ENCODE measurements around the gene ERBB2. TPM values are rescaled to one million over a fixed set of nuclear protein-coding genes. Genes with fewer than 3 reads are reported as not detected.

The ERBB2 gene
- total and polyA plus RNA-seq, 2 of the 4 experiments (the other 2 are of a cell fraction): 28.7 to 33.3 TPM

- ChIA-PET POLR2A (ENCODE audit: unreplicated experiment) (no interaction called here), CTCF (no interaction called here)
- H3K18ac ChIP-seq (ENCODE audit: low read depth, low read length): no peak overlapping the region
- no peaks in the 10 kb centered on the region for H4K20me1 ChIP-seq (ENCODE audit: insufficient read depth, low read length)
- no peak for DNase-seq
- intact Hi-C loops (cut with micrococcal nuclease) (no loop called here), dilution Hi-C loops (cut with HindIII; ENCODE audit: low sequenced_read_pairs, unreplicated experiment) (no loop called here), in situ Hi-C loops (cut with MboI; ENCODE audit: low sequenced_read_pairs) (no loop called here)
- no peak overlapping the region for H4K8ac ChIP-seq (ENCODE audit: low read depth in 2 of 2, low read length in 2 of 2)
- H3K4ac ChIP-seq (ENCODE audit: low read depth, low read length): no peak overlapping the region
- H2AK9ac ChIP-seq (replicated peaks; ENCODE audit: low read depth, low read length, poor library complexity): no peak overlapping the region
- no peak overlapping the region for H4K91ac ChIP-seq (ENCODE audit: insufficient read depth, low read depth, low read length)
- no peak overlapping the region for H2BK5ac ChIP-seq (ENCODE audit: low read depth, low read length, poor library complexity, severe bottlenecking)
- H3K9me3 ChIP-seq (ENCODE audit: control insufficient read depth, insufficient read depth, low read length): no peaks in the 10 kb centered on the region
- no peak for TF ChIP-seq SMC3 (IDR thresholded peaks at IDR 0.05; ENCODE audit: low read depth, low read length)
- TF ChIP-seq RFX5 (IDR thresholded peaks at IDR 0.05; ENCODE audit: low read depth, low read length): no peak
- no peak for TF ChIP-seq BHLHE40 (IDR thresholded peaks at IDR 0.05; ENCODE audit: low read depth, low read length)
- no peak for TF ChIP-seq CTCF (conservative IDR thresholded peaks at IDR 0.05; ENCODE audit: low read depth, low read length)
- no peak for TF ChIP-seq POLR2A (IDR thresholded peaks at IDR 0.05; ENCODE audit: low read depth, low read length)
- TF ChIP-seq USF2 (IDR thresholded peaks at IDR 0.05; ENCODE audit: low read depth, low read length): no peak
- TF ChIP-seq RCOR1 (IDR thresholded peaks at IDR 0.05; ENCODE audit: insufficient replicate concordance, low read length): no peak
- no peak for TF ChIP-seq FOS (IDR thresholded peaks at IDR 0.05; ENCODE audit: low read depth, low read length)
- no peak for TF ChIP-seq RAD21 (IDR thresholded peaks at IDR 0.05; ENCODE audit: low read length)
- no peak for TF ChIP-seq ELK1 (IDR thresholded peaks at IDR 0.05; ENCODE audit: borderline replicate concordance, low read depth, low read length)
- H3K4me1 ChIP-seq (ENCODE audit: control insufficient read depth, insufficient read depth, low read length): peaks cover 16% of the 10 kb centered on the region; the same call in 1 of the 2 replicates
- H3K36me3 ChIP-seq (ENCODE audit: control insufficient read depth, insufficient read depth, low read length): no peaks in the 10 kb centered on the region
- H3K9ac ChIP-seq (ENCODE audit: low read depth, low read length): no peak overlapping the region
- no peak overlapping the region for H3K4me2 ChIP-seq (ENCODE audit: low read depth, low read length)
- H2AFZ ChIP-seq (replicated peaks; ENCODE audit: low read length, poor library complexity): peak overlapping the region; percentile 32
- no peak overlapping the region for H3K4me3 ChIP-seq (ENCODE audit: insufficient read depth, low read depth, low read length)
- no TSS peak for BruUV-seq (replicated peaks)
- no peak overlapping the region for H3K14ac ChIP-seq (replicated peaks; ENCODE audit: low read depth, low read length)
- H3K27ac ChIP-seq (ENCODE audit: insufficient read depth, low read length): no peak overlapping the region
- 14% methylated on average over 1 of the region's 10 CpGs; no CpG with 5 or more reads in 1 of the 2 experiments for WGBS, 2 experiments (ENCODE audit: extremely low coverage in 2 of 2, insufficient read length in 1 of 2)
- peaks cover 28% of the 10 kb centered on the region for H3K27me3 ChIP-seq (ENCODE audit: control insufficient read depth, insufficient read depth, low read length)
- no peak overlapping the region for H2AK5ac ChIP-seq (ENCODE audit: low read depth, low read length)
- no peak overlapping the region for H2BK15ac ChIP-seq (ENCODE audit: low read depth, low read length)
- no peak overlapping the region for H2BK120ac ChIP-seq (ENCODE audit: low read depth, low read length)
- H3K9me1 ChIP-seq (ENCODE audit: insufficient read depth, low read length): 0 out of 2 replicates have a peak, but pooled peaks cover 7% of the 10 kb centered on the region
- H3K56ac ChIP-seq (ENCODE audit: extremely low read depth, insufficient read depth, low read length): no peak overlapping the region
- H2BK20ac ChIP-seq (ENCODE audit: low read depth, low read length): no peak overlapping the region
- ATAC-seq (ENCODE audit: low read depth): no peak
- no peak overlapping the region for H4K5ac ChIP-seq (ENCODE audit: low read depth, low read length)
- H3K79me1 ChIP-seq (ENCODE audit: low read depth in 1 of 2, low read length in 2 of 2): no peaks in the 10 kb centered on the region
- no peak overlapping the region for H3K23ac ChIP-seq (ENCODE audit: low read depth, low read length)
Measured at GRCh38 chr17:39736319-39737165, 36.7 kb downstream of the ERBB2 start.

Data from IMR-90 (cell line).